Progenitor cell of endocrine pancreas (in vitro differentiated cells): ENCODE results near the gene LRRC52. TPM values are rescaled to one million over a fixed set of nuclear protein-coding genes. Genes with fewer than 3 reads are reported as not detected.

Source experiments
- DNase-seq: peaks from one replicate; pipeline ENCODE4 v3.0.0; 2021; ENCODE audit warnings: low spot score; ENCODE audit not compliant: unreplicated experiment
- H3K27ac Mint-ChIP-seq: 2 replicates; pipeline ENCODE4 v1.8.0; 2021; ENCODE audit warnings: mild to moderate bottlenecking, moderate library complexity, mixed read lengths
- H3K27me3 Mint-ChIP-seq: 2 replicates; pipeline ENCODE4 v1.8.0; 2021; ENCODE audit warnings: mixed read lengths
- H3K36me3 Mint-ChIP-seq: 2 replicates; pipeline ENCODE4 v1.8.0; 2022; ENCODE audit warnings: mixed read lengths; ENCODE audit not compliant: insufficient read depth
- H3K4me1 Mint-ChIP-seq: 2 replicates; pipeline ENCODE4 v1.8.0; 2021; ENCODE audit warnings: low read depth, mixed read lengths
- H3K4me3 Mint-ChIP-seq: 2 replicates; pipeline ENCODE4 v1.8.0; 2021; ENCODE audit warnings: low read depth, mild to moderate bottlenecking, moderate library complexity, mixed read lengths
- H3K9me3 Mint-ChIP-seq: 2 replicates; pipeline ENCODE4 v1.8.0; 2021; ENCODE audit warnings: low read depth, mixed read lengths
- CTCF ChIP-seq: fragments of 200-600 bp; sonication (generic); IDR thresholded peaks from one replicate; pipeline ENCODE4 v1.5.0; 2021; ENCODE audit warnings: antibody characterized with exemption, mild to moderate bottlenecking; ENCODE audit not compliant: unreplicated experiment
- total RNA-seq: library from RNA; stranded (reverse); gene quantifications from 2 replicates; pipeline ENCODE4 v1.2.1, GENCODE V29; 2021

LRRC52 gene
- total RNA-seq, 1 donor from 2014 or later, result not detected

- peaks cover 14% of the 10 kb centered on the region for H3K27me3 Mint-ChIP-seq
- no peak for TF ChIP-seq CTCF
- H3K9me3 Mint-ChIP-seq, result no peaks in the 10 kb centered on the region
- DNase-seq, result no peak
- H3K4me1 Mint-ChIP-seq, result peaks cover 8% of the 10 kb centered on the region
- no peak overlapping the region for H3K4me3 Mint-ChIP-seq
- H3K27ac Mint-ChIP-seq, result no peak overlapping the region
- no peaks in the 10 kb centered on the region for H3K36me3 Mint-ChIP-seq
Measured at GRCh38 chr1:165537356-165538109, 6.3 kb upstream of the LRRC52 start.

GRCh38 chr1:165539306-165539705 is 4.5 kb upstream of the LRRC52 start:
- Mint-ChIP-seq H3K27ac (peak overlapping the region; percentile 23), H3K4me1 (peaks cover 16% of the 10 kb centered on the region), H3K9me3 (no peaks in the 10 kb centered on the region), H3K4me3 (no peak overlapping the region), H3K27me3 (peaks cover 11% of the 10 kb centered on the region), H3K36me3 (no peaks in the 10 kb centered on the region)
- TF ChIP-seq CTCF, result no peak
- DNase-seq, result no peak

GRCh38 chr1:165539908-165540307 is 3.9 kb upstream of the LRRC52 start:
- Mint-ChIP-seq H3K27me3 (peaks cover 17% of the 10 kb centered on the region), H3K4me1 (peaks cover 16% of the 10 kb centered on the region), H3K9me3 (no peaks in the 10 kb centered on the region), H3K36me3 (no peaks in the 10 kb centered on the region), H3K27ac (no peak overlapping the region), H3K4me3 (no peak overlapping the region)
- TF ChIP-seq CTCF, result no peak
- DNase-seq, result no peak

- peak overlapping the region; percentile 11 for H3K27ac Mint-ChIP-seq
- no peak overlapping the region for H3K4me3 Mint-ChIP-seq
- no peaks in the 10 kb centered on the region for H3K36me3 Mint-ChIP-seq
- no peaks in the 10 kb centered on the region for H3K9me3 Mint-ChIP-seq
- peaks cover 16% of the 10 kb centered on the region for H3K4me1 Mint-ChIP-seq
- no peak for DNase-seq
- no peak for TF ChIP-seq CTCF
- peaks cover 23% of the 10 kb centered on the region for H3K27me3 Mint-ChIP-seq
Measured at GRCh38 chr1:165542015-165542631, 1.7 kb upstream of the LRRC52 start.

- TF ChIP-seq CTCF, result no peak
- H3K4me1 Mint-ChIP-seq, result peaks cover 16% of the 10 kb centered on the region
- no peak overlapping the region for H3K27ac Mint-ChIP-seq
- peaks cover 19% of the 10 kb centered on the region for H3K27me3 Mint-ChIP-seq
- no peaks in the 10 kb centered on the region for H3K9me3 Mint-ChIP-seq
- no peak for DNase-seq
- no peak overlapping the region for H3K4me3 Mint-ChIP-seq
- no peaks in the 10 kb centered on the region for H3K36me3 Mint-ChIP-seq
Measured at GRCh38 chr1:165542647-165543046, 1.2 kb upstream of the LRRC52 start.
